ENCODE measurements around the gene CTAG1B. TPM values are rescaled to one million over a fixed set of nuclear protein-coding genes. Genes with fewer than 3 reads are reported as not detected.
"Not testable (repeated sequence)": the region's sequence is repeated elsewhere in the genome, so short reads cannot be mapped to it uniquely, and the experiment has no call there.

CTAG1B gene
- total RNA-seq, 2 donors from 2014 or later = not detected

GRCh38 chrX:154645745-154646378 lies 26.8 kb upstream of the CTAG1B start:
- not testable (repeated sequence) for DNase-seq (ENCODE audit: low spot score in 2 of 2); H3K36me3 Mint-ChIP-seq; H3K9me3 Mint-ChIP-seq; H3K27ac Mint-ChIP-seq
- peak; percentile 83 to 84 for ATAC-seq

- H3K36me3 Mint-ChIP-seq; DNase-seq (ENCODE audit: low spot score in 2 of 2); H3K27ac Mint-ChIP-seq; H3K9me3 Mint-ChIP-seq: not testable (repeated sequence)
- peak in 1 of 2 donors; percentile 17 for ATAC-seq
These were observed 24.6 kb upstream of the CTAG1B start for GRCh38 chrX:154643708-154644107.

- H3K36me3 Mint-ChIP-seq; DNase-seq (ENCODE audit: low spot score in 2 of 2): not testable (repeated sequence)
These were observed 22.7 kb upstream of the CTAG1B start for GRCh38 chrX:154641740-154642139.

GRCh38 chrX:154633661-154634060 lies 14.6 kb upstream of the CTAG1B start:
- not testable (repeated sequence) for H3K9me3 Mint-ChIP-seq; ATAC-seq; H3K27ac Mint-ChIP-seq; DNase-seq (ENCODE audit: low spot score in 2 of 2); H3K36me3 Mint-ChIP-seq

More at GRCh38 chrX:154641740-154642139, 22.7 kb upstream of the CTAG1B start:
- H3K9me3 Mint-ChIP-seq, ATAC-seq, H3K27ac Mint-ChIP-seq: not testable (repeated sequence)

- ATAC-seq; H3K36me3 Mint-ChIP-seq; DNase-seq (ENCODE audit: low spot score in 2 of 2); H3K9me3 Mint-ChIP-seq; H3K27ac Mint-ChIP-seq: not testable (repeated sequence)
These were observed 11.9 kb upstream of the CTAG1B start for GRCh38 chrX:154630949-154631348.

- DNase-seq (ENCODE audit: low spot score in 2 of 2); H3K9me3 Mint-ChIP-seq; H3K36me3 Mint-ChIP-seq; H3K27ac Mint-ChIP-seq: not testable (repeated sequence)
- peak; percentile 40 to 55 for ATAC-seq
These were observed 9.9 kb upstream of the CTAG1B start for GRCh38 chrX:154628960-154629359.

GRCh38 chrX:154620767-154621414 lies 1.8 kb upstream of the CTAG1B start:
- H3K36me3 Mint-ChIP-seq; H3K27ac Mint-ChIP-seq; DNase-seq (ENCODE audit: low spot score in 2 of 2); H3K9me3 Mint-ChIP-seq: not testable (repeated sequence)
- ATAC-seq = peak; percentile 43 to 69

- not testable (repeated sequence) for H3K9me3 Mint-ChIP-seq, H3K27ac Mint-ChIP-seq, ATAC-seq
These were observed 5.5 kb downstream of the CTAG1B start for GRCh38 chrX:154613586-154613985.

GRCh38 chrX:154611146-154611545 lies 7.9 kb downstream of the CTAG1B start:
- ATAC-seq; H3K27ac Mint-ChIP-seq; H3K9me3 Mint-ChIP-seq; DNase-seq (ENCODE audit: low spot score in 2 of 2); H3K36me3 Mint-ChIP-seq: not testable (repeated sequence)

More at GRCh38 chrX:154613586-154613985, 5.5 kb downstream of the CTAG1B start:
- not testable (repeated sequence) for DNase-seq (ENCODE audit: low spot score in 2 of 2); H3K36me3 Mint-ChIP-seq

- not testable (repeated sequence) for H3K9me3 Mint-ChIP-seq; DNase-seq (ENCODE audit: low spot score in 2 of 2); H3K36me3 Mint-ChIP-seq; ATAC-seq; H3K27ac Mint-ChIP-seq
These were observed 10.3 kb downstream of the CTAG1B start for GRCh38 chrX:154608823-154609222.

- not testable (repeated sequence) for ATAC-seq; DNase-seq (ENCODE audit: low spot score in 2 of 2); H3K36me3 Mint-ChIP-seq; H3K9me3 Mint-ChIP-seq
- peak overlapping the region in 1 of 2 donors; percentile 36 for H3K27ac Mint-ChIP-seq
These were observed 11.1 kb downstream of the CTAG1B start for GRCh38 chrX:154607976-154608375.

GRCh38 chrX:154607370-154607769 lies 11.7 kb downstream of the CTAG1B start:
- H3K9me3 Mint-ChIP-seq = no peaks in the 10 kb centered on the region
- H3K27ac Mint-ChIP-seq = no peak overlapping the region
- no peaks in the 10 kb centered on the region for H3K36me3 Mint-ChIP-seq
- DNase-seq (ENCODE audit: low spot score in 2 of 2) (no peak), ATAC-seq (no peak)

GRCh38 chrX:154605566-154605965 lies 13.5 kb downstream of the CTAG1B start:
- no peaks in the 10 kb centered on the region for H3K9me3 Mint-ChIP-seq
- ATAC-seq (no peak), DNase-seq (ENCODE audit: low spot score in 2 of 2) (no peak)
- H3K27ac Mint-ChIP-seq = no peak overlapping the region
- H3K36me3 Mint-ChIP-seq = no peaks in the 10 kb centered on the region

GRCh38 chrX:154603438-154604430 lies 15.3 kb downstream of the CTAG1B start:
- no peak for ATAC-seq

GRCh38 chrX:154602766-154603437 lies 16.2 kb downstream of the CTAG1B start:
- no peaks in the 10 kb centered on the region for H3K9me3 Mint-ChIP-seq

More at GRCh38 chrX:154603438-154604430, 15.3 kb downstream of the CTAG1B start:
- Mint-ChIP-seq H3K36me3 (no peaks in the 10 kb centered on the region), H3K27ac (no peak overlapping the region), H3K9me3 (no peaks in the 10 kb centered on the region)
- DNase-seq (ENCODE audit: low spot score in 2 of 2) = no peak

GRCh38 chrX:154602226-154602625 lies 16.9 kb downstream of the CTAG1B start:
- DNase-seq (ENCODE audit: low spot score in 2 of 2) (no peak), ATAC-seq (no peak)
- Mint-ChIP-seq H3K9me3 (no peaks in the 10 kb centered on the region), H3K36me3 (no peaks in the 10 kb centered on the region), H3K27ac (no peak overlapping the region)

More at GRCh38 chrX:154602766-154603437, 16.2 kb downstream of the CTAG1B start:
- H3K36me3 Mint-ChIP-seq = no peaks in the 10 kb centered on the region
- no peak for ATAC-seq
- DNase-seq (ENCODE audit: low spot score in 2 of 2) = no peak
- no peak overlapping the region for H3K27ac Mint-ChIP-seq

Measured in activated naive CD4-positive, alpha-beta T cell treated with anti-CD3 and anti-CD28 coated beads, Interleukin-2, amount 50 U/mL, for 72 hours (primary cell).